ENCODE results near the gene PPIP5K1.

Gene PPIP5K1

DNA sequence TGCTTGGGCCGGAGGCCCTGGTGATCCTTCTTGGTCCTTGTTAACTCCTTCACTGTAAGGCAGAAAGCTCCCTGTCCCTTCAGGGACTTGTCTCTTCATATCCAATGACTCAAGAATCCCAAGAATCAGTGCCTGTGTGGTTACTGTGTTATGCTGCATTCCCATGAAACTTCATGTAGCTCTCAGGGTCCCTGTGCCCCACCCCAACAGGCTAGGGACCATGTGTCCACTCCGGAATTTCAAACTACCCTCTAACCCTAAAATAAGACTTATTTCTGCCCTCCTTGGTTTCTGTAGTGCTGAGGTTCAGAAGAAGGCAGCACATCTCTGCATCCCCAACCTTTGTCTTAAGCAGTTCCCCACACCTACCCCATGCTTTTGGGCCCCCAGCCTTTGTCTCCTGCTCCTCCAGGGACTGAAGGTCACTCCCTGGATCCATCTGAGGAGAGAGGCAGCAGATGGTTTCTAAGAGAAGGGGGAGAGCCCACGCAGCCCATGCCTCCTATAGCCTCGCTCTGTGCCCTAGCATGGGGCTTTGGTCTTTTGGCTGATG lies 73.1 kb downstream of the PPIP5K1 start (continued):
- TF ChIP-seq, protein P1, sequence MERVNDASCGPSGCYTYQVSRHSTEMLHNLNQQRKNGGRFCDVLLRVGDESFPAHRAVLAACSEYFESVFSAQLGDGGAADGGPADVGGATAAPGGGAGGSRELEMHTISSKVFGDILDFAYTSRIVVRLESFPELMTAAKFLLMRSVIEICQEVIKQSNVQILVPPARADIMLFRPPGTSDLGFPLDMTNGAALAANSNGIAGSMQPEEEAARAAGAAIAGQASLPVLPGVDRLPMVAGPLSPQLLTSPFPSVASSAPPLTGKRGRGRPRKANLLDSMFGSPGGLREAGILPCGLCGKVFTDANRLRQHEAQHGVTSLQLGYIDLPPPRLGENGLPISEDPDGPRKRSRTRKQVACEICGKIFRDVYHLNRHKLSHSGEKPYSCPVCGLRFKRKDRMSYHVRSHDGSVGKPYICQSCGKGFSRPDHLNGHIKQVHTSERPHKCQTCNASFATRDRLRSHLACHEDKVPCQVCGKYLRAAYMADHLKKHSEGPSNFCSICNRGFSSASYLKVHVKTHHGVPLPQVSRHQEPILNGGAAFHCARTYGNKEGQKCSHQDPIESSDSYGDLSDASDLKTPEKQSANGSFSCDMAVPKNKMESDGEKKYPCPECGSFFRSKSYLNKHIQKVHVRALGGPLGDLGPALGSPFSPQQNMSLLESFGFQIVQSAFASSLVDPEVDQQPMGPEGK (CRISPR knock-in tag; IDR thresholded peaks at IDR 0.05; ENCODE audit: borderline replicate concordance), result no peak

DNA sequence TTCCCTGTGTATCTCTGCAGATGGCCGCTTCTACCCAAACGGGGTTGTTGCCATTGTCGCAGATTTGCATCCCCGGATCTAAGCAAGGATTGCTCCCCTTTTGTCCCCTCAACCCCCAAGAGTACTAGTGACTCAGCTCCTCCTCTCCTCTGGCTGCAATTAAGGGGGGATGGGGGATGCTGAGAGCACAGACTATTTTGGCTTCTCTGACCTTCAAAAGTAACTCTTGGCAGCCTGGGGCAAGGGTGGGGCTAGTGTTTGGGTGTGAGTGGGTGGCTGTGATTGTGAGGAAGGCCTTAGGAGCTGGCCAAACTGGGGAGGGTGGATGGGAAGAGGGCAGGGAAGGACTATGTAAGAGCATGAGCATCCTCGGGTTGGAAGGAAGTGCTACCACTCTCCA lies 73.8 kb downstream of the PPIP5K1 start:
- TF ChIP-seq ESRRG (CRISPR knock-in tag; IDR thresholded peaks at IDR 0.05) (no peak), CSDC2 (CRISPR knock-in tag; IDR thresholded peaks at IDR 0.05) (no peak), ARNTL (CRISPR knock-in tag; IDR thresholded peaks at IDR 0.05; ENCODE audit: borderline replicate concordance, low read depth) (no peak), ZC3H10 (CRISPR knock-in tag; IDR thresholded peaks at IDR 0.05) (no peak), TOX (CRISPR knock-in tag; IDR thresholded peaks at IDR 0.05; ENCODE audit: borderline replicate concordance) (no peak), OSR1 (CRISPR knock-in tag; IDR thresholded peaks at IDR 0.05) (no peak)
- TF ChIP-seq, protein P1 (CRISPR knock-in tag; IDR thresholded peaks at IDR 0.05; ENCODE audit: borderline replicate concordance), result no peak
- TF ChIP-seq, protein P2, sequence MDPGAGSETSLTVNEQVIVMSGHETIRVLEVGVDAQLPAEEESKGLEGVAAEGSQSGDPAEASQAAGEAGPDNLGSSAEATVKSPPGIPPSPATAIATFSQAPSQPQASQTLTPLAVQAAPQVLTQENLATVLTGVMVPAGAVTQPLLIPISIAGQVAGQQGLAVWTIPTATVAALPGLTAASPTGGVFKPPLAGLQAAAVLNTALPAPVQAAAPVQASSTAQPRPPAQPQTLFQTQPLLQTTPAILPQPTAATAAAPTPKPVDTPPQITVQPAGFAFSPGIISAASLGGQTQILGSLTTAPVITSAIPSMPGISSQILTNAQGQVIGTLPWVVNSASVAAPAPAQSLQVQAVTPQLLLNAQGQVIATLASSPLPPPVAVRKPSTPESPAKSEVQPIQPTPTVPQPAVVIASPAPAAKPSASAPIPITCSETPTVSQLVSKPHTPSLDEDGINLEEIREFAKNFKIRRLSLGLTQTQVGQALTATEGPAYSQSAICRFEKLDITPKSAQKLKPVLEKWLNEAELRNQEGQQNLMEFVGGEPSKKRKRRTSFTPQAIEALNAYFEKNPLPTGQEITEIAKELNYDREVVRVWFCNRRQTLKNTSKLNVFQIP (CRISPR knock-in tag; IDR thresholded peaks at IDR 0.05; ENCODE audit: borderline replicate concordance, low read depth), result no peak
- no peak for ATAC-seq

DNA sequence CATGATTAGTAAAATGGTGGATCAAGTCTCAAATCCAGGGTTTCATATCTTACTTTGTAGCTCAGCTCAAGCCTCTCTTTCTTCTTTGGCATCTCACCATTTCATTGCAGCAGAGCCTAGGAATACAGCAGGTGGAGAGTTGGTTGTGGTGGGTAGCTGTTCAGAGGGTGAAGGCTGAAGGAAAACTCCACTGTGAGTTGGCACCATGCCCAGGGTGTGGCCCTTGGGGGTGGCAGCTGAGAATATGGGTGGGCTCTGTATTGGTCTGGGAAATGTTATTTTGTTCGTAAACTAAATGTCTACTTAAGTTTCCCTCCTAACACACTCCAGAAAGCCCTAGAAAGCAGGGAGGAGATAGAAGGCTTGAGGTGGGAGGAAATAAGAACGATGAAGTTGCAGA lies 74.3 kb downstream of the PPIP5K1 start:
- ATAC-seq, result no peak

More for the DNA sequence above, 74.3 kb downstream of the PPIP5K1 start:
- TF ChIP-seq ZNF8 (CRISPR knock-in tag; IDR thresholded peaks at IDR 0.05) (no peak), ARNTL (CRISPR knock-in tag; IDR thresholded peaks at IDR 0.05; ENCODE audit: borderline replicate concordance, low read depth) (no peak), ZNF565 (CRISPR knock-in tag; conservative IDR thresholded peaks at IDR 0.05; ENCODE audit: low read depth) (no peak), RARB (CRISPR knock-in tag; IDR thresholded peaks at IDR 0.05) (no peak), OSR1 (CRISPR knock-in tag; IDR thresholded peaks at IDR 0.05) (no peak), ZFP30 (CRISPR knock-in tag; IDR thresholded peaks at IDR 0.05) (no peak), ZNF70 (CRISPR knock-in tag; IDR thresholded peaks at IDR 0.05) (no peak), TCF4 (CRISPR knock-in tag; IDR thresholded peaks at IDR 0.05; ENCODE audit: borderline replicate concordance) (no peak), SNAI2 (CRISPR knock-in tag; IDR thresholded peaks at IDR 0.05) (no peak), ESRRG (CRISPR knock-in tag; IDR thresholded peaks at IDR 0.05) (no peak), GLIS3 (CRISPR knock-in tag; IDR thresholded peaks at IDR 0.05) (no peak), ZC3H10 (CRISPR knock-in tag; IDR thresholded peaks at IDR 0.05) (no peak)
- TF ChIP-seq, protein P3, sequence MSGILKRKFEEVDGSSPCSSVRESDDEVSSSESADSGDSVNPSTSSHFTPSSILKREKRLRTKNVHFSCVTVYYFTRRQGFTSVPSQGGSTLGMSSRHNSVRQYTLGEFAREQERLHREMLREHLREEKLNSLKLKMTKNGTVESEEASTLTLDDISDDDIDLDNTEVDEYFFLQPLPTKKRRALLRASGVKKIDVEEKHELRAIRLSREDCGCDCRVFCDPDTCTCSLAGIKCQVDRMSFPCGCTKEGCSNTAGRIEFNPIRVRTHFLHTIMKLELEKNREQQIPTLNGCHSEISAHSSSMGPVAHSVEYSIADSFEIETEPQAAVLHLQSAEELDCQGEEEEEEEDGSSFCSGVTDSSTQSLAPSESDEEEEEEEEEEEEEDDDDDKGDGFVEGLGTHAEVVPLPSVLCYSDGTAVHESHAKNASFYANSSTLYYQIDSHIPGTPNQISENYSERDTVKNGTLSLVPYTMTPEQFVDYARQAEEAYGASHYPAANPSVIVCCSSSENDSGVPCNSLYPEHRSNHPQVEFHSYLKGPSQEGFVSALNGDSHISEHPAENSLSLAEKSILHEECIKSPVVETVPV (CRISPR knock-in tag; IDR thresholded peaks at IDR 0.05), result no peak
- TF ChIP-seq, protein P1 (CRISPR knock-in tag; IDR thresholded peaks at IDR 0.05; ENCODE audit: borderline replicate concordance), result no peak
- TF ChIP-seq, protein P4, sequence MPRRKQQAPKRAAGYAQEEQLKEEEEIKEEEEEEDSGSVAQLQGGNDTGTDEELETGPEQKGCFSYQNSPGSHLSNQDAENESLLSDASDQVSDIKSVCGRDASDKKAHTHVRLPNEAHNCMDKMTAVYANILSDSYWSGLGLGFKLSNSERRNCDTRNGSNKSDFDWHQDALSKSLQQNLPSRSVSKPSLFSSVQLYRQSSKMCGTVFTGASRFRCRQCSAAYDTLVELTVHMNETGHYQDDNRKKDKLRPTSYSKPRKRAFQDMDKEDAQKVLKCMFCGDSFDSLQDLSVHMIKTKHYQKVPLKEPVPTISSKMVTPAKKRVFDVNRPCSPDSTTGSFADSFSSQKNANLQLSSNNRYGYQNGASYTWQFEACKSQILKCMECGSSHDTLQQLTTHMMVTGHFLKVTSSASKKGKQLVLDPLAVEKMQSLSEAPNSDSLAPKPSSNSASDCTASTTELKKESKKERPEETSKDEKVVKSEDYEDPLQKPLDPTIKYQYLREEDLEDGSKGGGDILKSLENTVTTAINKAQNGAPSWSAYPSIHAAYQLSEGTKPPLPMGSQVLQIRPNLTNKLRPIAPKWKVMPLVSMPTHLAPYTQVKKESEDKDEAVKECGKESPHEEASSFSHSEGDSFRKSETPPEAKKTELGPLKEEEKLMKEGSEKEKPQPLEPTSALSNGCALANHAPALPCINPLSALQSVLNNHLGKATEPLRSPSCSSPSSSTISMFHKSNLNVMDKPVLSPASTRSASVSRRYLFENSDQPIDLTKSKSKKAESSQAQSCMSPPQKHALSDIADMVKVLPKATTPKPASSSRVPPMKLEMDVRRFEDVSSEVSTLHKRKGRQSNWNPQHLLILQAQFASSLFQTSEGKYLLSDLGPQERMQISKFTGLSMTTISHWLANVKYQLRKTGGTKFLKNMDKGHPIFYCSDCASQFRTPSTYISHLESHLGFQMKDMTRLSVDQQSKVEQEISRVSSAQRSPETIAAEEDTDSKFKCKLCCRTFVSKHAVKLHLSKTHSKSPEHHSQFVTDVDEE (CRISPR knock-in tag; IDR thresholded peaks at IDR 0.05), result no peak
- TF ChIP-seq, protein P5, sequence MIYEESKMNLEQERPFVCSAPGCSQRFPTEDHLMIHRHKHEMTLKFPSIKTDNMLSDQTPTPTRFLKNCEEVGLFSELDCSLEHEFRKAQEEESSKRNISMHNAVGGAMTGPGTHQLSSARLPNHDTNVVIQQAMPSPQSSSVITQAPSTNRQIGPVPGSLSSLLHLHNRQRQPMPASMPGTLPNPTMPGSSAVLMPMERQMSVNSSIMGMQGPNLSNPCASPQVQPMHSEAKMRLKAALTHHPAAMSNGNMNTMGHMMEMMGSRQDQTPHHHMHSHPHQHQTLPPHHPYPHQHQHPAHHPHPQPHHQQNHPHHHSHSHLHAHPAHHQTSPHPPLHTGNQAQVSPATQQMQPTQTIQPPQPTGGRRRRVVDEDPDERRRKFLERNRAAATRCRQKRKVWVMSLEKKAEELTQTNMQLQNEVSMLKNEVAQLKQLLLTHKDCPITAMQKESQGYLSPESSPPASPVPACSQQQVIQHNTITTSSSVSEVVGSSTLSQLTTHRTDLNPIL (CRISPR knock-in tag; IDR thresholded peaks at IDR 0.05; ENCODE audit: low read depth), result no peak
